ENCODE results near the gene TRIM41.
"Not testable (repeated sequence)": the region's sequence is repeated elsewhere in the genome, so short reads cannot be mapped to it uniquely, and the experiment has no call there.

The TRIM41 gene

DNA sequence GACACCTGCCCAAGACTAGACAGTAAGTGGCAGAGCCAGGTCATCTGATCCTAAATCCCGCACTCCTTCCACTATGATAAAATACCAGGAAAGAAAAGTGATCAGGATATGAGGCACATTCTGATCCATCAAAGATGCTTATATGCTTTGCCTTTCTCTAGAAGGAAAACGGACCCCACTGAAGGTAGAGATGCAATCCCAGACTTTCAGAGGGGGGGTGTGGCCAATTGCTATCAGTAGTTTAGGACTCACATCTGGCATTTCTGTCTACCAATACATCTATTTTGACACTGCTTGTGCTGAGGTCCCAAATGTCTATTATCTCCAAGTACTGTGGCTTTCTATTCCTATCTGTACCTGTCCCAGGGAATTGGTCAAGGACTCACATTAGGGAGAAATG lies 36.2 kb downstream of the TRIM41 start:
- DNase-seq = no peak

DNA sequence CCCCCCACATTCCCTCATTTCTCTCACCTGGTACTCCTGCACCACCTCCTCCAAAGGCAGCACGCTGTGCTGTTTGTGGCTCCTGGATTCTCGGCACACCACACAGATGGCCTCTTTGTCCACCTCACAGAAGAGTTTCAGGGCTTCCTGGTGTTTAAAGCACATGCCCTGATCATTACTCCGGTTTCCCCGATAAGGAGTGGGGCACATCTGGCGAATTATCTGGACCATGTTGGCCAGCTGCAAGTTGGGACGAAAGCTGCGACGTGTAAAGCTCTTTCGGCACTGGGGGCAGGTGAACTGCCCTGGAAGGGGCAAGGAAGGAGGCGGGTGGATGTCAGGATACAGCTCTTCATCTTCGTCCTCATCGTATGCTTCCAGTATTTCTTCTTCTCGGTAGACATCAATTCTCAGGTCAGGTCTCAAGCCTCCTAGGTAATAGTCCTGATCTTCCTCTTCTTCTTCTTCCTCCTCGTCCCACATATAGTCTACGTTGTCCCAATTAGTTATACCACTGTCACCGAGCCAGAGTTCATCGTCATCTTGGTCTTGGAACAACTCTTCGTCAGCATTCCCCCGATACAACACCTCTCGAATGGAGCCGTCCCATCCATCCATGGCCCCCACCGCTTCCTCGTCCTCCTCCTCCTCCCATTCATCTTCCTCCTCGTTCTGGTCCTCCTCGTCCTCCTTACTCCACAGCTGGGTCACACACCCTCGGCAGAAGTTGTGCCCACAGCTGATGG lies 37.1 kb downstream of the TRIM41 start:
- no peak for DNase-seq

DNA sequence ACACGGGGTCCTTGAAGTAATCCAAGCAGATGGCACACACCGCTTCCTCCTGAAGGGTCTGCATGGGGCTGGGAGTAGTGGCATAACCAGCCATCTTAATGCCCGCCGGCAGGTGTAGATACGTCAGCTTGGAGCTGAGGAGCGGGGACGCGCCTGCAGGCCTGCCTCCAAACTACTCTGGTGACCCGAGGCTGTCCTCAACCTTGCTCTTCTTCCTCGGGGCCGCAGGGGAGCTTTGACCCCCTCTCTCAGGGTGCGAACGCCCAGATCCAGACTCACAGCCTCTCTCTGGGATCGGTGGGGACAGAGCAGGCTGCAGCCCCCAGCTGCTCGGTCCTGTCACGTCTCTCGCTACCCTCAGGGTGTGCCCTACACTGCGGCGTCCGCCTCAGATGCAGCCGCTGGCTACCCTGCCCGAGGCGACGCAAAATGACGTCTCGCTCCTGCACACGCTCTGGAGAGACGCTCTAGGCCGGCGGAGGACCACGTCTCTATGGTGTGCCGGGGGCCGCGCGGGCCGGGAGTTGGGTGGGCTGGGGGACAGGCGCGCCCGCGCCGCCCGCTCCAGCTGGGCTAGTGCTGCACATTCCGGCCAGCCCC lies 37.7 kb downstream of the TRIM41 start, which contains the start of gene TRIM52:
Gene TRIM52 (minus strand): TSS at position 424 of the 600 bp plus-strand sequence. CDS start 330 bp downstream, at position 94.
- DNase-seq = no peak

DNA sequence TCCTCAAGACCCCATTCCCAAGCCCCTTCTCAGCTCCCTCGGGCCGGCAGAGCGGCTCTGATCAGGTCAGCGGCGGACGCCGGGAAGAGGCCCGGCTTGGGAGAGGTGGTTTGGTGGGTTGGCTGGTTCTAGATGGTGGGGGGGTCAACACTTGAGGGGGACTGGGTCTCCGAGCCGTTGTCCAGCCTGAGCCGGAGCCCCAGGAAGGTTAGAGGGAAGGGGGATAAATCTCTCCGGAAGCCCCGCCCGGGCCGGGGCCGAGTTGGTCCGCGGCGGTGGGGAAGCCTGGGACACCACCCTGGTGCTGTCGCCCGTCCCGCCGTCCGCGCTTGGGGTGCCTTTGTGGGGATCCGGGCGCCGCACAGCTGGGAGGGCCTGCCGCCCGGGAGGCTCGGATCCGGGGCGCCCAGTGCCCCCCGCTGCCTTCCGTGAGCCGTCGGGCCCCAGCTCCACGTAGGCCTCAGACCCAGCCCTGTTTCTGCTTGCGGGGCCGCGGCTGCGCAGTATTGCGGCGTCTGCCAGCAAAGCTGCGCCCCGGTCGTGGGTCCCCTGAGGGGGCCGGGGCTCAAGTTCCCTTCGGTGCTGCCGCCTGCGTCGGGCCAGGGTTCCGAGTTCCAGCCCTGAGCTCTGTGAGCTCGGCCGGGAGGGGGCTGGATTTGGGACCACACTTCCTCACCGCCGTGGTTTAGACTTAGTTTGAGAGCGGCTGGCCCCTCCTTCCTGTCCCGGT lies 38.4 kb downstream of the TRIM41 start:
- DNase-seq = no peak

DNA sequence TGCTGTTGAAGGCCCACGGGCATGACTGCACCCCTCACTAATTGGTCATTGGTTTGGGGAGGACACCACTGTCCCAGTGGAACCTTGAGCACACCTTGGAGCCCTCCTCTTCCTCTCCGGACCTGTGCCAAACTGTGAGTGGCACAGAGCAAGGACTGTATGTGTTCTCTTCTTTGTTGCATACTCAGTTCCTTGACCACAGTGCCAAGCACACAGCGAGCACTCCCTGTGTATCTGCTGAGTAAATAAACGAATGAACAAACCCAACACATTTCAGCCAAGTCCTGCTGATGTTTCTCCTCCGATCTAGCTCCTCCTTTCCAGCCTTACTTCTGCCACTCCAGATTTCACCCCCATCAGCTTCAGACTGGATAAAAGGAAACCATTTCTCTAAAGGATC lies 40.6 kb downstream of the TRIM41 start:
- DNase-seq = no peak

DNA sequence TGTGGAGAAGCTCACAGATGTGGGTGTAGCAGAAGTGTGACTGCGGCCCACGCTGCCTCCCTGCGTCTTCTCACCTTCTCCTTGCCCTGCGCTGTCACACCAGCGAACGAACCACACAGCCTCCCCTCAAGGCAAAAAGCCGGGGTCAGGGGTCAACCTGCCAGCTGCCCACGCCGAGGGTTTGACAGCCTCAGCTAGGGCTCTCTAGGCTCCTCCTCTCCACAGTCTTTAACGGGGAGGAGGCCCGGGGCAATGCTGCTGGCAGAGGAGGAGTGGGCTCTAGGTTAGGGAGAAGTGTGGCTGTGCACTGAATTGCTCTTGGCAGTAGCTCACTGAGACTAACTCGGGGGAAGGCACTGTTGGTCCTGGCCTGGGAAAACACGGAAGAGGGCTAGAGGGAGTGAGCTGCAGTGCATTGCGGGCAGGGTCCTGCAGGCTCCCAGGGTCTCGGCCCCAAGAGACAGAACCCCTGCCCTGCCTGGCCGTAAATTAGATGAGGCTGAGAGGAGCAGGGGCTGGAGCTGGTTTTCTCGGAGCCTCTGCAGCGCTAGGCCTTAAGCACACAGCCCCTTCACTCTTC lies 42.1 kb downstream of the TRIM41 start:
- no peak for DNase-seq

DNA sequence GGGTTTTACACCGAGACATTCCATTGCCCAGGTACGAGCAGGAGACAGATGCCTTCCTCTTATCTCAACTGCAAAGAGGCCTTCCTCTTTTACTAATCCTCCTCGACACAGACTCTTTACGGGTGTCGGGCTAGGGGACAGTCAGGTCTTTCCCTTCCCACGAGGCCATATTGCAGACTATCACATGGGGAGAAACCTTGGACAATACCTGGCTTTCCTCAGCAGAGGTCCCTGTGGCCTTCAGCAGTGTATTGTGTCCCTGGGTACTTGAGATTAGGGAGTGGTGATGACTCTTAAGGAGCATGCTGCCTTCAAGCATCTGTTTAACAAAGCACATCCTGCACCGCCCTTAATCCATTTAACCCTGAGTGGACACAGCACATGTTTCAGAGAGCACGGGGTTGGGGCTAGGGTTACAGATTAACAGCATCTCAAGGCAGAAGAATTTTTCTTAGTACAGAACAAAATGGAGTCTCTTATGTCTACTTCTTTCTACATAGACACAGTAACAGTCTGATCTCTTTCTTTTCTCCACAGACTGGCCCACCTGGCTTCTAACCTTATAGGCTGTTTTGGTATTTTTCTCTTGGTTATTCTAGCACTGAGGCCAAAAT lies 44.3 kb downstream of the TRIM41 start:
- not testable (repeated sequence) for DNase-seq

DNA sequence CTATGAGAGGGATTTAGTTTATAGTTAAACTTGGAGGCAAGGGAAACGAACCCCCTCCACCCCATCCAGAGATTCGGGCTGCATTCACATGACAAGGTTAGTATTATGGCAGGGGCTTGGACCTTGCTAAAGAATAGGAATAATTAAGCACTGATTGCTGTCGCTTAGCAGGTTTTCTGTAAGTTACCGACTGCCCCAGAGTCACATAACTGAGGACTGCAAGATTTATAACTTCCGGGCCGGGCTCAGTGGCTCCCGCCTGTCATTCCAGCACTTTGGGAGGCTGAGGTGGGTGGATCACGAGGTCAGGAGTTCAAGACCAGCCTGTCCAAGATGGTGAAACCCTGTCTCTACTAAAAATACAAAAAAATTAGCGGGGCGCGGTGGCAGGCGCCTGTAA lies 44.8 kb downstream of the TRIM41 start:
- not testable (repeated sequence) for DNase-seq

DNA sequence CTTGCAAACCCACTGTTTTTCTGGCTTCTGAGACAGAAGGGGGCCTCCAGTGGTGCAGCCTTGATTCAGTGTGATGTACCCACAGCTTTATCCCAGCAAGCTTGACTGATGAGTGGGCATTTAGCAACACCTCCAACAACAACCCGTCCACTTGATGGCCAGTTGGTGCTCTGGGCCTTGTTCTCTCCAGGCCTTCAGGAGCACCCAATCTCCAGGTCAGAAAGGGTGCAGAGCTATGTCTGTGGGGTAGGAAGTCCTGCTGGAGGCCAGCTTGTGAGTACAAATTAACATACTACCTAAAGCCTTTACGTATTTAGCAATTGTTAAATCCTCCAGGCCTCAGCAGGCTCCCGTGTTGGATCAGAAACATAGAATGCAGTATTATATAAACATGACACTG lies 48.0 kb downstream of the TRIM41 start:
- DNase-seq = no peak

DNA sequence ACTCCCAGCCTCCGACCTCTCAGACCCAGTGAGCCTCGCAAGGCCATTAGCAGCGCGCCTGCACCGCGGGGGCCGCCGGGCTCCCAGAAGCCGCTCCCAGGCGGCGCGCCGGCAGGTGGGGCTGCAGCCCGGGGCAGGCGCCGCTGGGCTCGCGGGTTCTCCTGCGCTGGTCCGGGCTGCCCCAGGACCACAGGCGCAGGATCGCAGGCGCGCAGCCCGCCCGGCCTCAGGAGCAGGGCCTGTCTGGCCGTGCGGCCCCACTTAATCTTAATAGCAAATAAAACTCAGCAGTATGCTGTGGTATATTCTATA lies 50.3 kb downstream of the TRIM41 start:
- DNase-seq = not testable (repeated sequence)

DNA sequence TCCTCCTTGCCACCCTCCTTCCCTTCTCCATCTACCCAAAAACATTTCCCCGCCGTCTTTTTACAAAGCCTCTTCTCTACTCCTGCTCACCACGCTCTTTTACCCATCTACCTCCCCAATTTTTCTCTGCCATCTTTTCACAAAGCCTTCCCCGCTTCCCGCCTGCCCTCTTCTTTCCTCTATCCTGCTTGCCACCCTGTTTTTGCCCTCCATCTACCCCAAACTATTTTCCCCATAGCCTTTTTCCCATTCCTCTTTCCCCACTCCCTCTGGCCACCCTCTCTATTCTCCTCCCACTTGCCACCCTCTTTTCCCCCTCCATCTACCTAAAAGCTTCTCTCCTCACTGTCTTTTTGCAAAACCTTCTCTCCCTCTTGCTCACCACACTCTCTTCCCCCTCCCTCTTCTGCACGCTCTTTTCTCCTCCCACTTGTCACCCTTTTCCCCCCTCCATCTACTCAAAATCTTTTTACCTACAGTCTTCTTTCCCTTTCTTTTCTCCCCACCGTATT lies 57.2 kb downstream of the TRIM41 start:
- DNase-seq = no peak

DNA sequence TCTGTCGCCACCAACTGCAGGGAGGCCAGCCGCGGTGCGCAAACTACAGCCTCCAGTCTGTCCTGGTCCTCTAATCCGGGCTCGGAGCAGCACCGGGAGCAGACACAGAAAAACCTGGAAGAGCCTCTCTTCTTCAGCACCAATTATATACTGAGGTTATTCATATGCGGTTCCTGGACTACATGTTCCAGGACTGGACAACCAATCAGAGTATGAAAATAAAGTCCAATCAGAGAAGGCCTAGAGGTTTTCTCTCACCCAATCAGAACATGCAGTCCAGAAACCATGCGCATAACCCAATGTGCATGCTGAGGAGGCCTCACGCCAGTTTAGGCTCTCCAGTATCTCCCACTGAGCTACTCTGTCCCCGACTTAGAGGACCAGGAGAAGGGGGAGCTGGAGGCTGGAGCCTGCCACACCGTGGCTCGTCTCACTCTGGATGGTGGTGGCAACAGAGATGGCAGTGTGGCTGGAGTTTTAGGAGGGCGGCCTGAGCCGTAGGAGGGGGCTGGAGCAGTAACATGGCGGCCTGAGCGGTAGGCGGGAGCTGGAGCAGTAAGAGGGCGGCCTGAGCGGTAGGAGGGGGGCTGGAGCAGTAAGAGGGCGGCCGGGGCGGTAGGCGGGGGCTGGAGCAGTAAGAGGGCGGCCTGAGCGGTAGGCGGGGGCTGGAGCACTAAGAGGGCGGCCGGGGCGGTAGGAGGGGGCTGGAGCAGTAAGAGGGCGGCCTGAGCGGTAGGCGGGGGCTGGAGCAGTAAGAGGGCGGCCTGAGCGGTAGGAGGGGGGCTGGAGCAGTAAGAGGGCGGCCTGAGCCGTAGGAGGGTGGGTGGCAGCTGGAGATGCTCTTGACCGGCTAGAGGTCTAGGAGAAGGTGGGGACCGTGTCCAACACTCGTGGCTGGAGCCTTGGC lies 58.2 kb downstream of the TRIM41 start:
- no peak for DNase-seq

DNA sequence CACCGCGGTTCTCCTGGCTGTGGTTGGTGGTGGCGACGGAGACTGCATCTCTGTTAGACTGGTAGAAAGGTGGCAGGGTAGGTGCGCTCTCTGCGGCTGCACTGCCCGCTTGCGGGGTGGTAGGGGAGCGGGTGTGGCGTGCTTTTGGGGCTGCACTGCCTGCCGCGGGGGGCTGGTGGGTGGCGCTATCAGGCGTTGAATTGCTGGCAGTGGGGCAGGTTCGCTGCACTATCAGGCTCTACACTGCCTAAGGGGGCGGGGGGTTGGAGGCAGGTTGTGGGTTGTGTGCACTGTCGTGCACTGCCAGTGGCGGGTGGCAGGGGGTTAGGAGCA lies 58.9 kb downstream of the TRIM41 start:
- no peak for DNase-seq

DNA sequence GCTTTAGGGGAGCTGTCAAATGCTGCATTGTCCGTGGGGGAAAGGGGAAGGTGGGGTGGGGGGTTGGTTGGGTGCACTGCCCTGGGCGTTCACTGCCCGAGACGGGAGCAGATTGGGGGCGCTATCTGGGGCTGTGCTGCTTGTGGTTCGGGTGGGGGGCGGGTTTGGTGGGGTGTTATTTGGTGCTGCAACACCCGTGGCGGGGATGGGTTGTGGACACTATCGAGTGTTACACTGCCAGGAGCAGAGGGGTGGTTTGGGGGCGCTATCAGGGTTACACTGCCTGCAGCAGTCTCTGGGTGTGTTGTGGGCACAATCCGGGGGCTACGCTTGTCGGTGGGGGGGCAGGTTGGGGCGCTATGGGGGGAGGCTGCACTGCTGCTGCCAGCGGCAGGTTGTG lies 59.3 kb downstream of the TRIM41 start:
- not testable (repeated sequence) for DNase-seq

DNA sequence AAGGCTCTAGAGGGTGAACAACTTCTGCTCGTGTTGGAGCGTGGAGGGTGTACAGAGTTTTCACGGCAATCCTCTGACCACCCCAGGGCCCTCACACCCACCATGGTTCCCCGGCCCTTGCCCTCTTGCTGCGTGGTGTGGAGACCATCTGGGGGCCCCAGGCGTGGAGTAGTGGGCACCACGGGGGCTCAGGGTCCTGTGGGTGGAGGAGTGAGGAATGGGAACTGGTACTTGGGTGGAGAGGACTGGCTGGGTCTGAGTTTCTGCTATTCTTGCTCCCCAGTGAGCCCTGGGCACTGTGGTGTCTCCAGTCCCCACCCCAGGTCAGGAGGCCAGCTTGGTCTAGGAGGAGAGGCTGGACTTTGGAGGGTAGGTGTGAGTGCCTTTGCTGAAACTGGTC lies 59.8 kb downstream of the TRIM41 start:
- DNase-seq = no peak

DNA sequence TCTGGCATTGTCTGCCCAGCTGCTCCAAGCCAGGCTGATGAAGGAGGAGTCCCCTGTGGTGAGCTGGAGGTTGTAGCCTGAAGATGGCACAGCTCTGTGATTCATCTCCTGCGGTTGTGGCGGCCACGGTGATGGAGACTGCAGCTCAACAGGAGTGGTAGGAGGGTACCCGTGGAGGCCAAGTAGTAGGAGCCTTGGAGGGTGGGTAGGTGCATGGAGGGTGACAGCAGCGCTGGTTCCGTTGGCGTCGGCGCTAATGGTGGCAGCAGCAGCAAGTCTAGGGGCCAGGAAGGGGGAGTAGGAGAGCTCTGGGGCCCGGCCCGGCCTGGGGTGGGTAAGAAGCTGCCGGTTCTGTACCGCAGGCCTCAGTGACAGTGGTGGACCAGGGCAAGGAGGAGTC lies 60.3 kb downstream of the TRIM41 start:
- no peak for DNase-seq

DNA sequence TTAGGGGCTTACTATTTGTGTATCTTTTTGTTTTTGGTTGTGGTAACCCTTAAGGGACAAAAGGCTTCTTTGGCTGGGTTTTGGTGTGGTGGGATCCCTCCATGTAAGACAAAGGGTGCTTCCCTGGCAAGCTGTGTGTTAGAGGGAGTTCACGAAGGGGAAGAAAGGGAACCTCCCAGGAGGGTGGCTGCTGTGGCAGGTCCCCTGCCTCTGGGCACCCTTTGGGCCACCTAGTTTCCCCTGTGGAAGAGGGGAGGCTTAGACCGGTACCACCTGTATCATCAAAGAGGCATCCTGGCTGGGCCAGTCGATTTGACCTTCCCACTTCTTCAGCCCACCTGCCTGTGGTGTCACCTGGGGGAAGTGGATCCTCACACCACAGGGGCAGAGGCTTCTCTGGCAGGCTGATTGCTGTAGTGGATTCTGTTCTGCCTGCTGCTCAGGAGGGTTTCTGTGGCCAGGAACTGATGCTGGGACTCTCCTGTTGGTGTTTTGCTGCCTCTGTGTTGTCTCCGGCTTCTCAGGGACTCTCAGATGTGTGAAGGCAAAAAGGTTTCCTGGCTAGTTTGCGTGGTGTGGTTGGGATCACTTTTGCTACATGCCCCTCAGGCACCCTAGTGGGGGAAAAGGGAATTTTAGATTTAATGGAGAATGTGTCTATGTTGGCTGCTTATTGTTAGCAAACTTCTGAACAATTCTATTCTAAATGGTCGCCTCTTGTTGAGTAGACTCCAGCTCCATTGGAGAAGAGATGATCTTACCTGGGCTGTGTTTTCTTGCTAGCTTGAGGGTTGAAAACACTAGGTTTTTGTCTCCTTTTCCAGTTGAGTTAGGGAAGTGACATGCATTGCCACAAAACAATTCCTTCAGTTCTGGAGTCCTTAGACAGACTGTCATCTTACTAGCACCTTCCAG lies 61.0 kb downstream of the TRIM41 start:
- DNase-seq = not testable (repeated sequence)
